ENCODE results near the gene VAV2. TPM values are rescaled to one million over a fixed set of nuclear protein-coding genes. Genes with fewer than 3 reads are reported as not detected.

The VAV2 gene
- total RNA-seq, 1 donor from 2014 or later, result 24.4 TPM

DNA sequence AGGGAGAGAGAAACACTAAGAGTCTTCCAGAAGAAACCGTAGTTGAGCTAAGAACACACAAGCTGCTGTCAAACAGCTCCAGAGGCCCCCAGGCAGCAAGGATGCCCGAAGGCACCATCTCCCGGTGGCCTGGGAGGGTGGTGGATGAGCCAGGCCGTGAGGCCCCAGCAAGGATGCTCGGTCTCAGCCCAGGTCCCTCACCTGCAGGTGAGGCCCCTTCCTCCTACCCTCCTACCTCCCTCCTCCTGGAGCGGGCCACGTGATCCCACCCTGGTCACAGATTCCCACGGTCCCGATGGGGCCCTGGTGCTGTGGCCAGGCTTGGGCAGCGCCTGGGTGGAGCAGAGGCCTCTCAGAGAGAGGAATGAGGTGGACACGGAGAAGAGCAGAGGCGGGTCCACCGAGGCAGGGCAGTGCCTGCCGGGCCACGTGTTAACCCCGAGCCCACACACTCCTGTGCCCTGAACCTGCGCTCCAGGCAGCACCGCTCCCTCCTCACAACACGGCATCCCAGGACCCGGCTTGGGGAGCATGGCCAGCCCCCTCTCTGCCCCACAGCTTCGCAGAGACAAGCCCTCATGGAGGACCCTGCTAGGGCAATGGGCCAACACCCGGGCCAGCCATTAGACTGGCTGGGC is 158.6 kb downstream of the VAV2 start:
- peaks cover 3% of the 10 kb centered on the region for H3K36me3 Mint-ChIP-seq (ENCODE audit: unreplicated experiment)
- TF ChIP-seq, protein P1, sequence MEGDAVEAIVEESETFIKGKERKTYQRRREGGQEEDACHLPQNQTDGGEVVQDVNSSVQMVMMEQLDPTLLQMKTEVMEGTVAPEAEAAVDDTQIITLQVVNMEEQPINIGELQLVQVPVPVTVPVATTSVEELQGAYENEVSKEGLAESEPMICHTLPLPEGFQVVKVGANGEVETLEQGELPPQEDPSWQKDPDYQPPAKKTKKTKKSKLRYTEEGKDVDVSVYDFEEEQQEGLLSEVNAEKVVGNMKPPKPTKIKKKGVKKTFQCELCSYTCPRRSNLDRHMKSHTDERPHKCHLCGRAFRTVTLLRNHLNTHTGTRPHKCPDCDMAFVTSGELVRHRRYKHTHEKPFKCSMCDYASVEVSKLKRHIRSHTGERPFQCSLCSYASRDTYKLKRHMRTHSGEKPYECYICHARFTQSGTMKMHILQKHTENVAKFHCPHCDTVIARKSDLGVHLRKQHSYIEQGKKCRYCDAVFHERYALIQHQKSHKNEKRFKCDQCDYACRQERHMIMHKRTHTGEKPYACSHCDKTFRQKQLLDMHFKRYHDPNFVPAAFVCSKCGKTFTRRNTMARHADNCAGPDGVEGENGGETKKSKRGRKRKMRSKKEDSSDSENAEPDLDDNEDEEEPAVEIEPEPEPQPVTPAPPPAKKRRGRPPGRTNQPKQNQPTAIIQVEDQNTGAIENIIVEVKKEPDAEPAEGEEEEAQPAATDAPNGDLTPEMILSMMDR (IDR thresholded peaks at IDR 0.05), result no peak
- no peak for DNase-seq (ENCODE audit: extremely low spot score, unreplicated experiment)
- H3K27ac Mint-ChIP-seq (ENCODE audit: unreplicated experiment), result no peak overlapping the region
- H3K4me3 Mint-ChIP-seq (ENCODE audit: unreplicated experiment), result no peak overlapping the region
- H3K27me3 Mint-ChIP-seq (ENCODE audit: unreplicated experiment), result no peaks in the 10 kb centered on the region
- H3K9me3 Mint-ChIP-seq (ENCODE audit: unreplicated experiment), result no peaks in the 10 kb centered on the region
- H3K4me1 Mint-ChIP-seq (ENCODE audit: unreplicated experiment), result peaks cover 3% of the 10 kb centered on the region

DNA sequence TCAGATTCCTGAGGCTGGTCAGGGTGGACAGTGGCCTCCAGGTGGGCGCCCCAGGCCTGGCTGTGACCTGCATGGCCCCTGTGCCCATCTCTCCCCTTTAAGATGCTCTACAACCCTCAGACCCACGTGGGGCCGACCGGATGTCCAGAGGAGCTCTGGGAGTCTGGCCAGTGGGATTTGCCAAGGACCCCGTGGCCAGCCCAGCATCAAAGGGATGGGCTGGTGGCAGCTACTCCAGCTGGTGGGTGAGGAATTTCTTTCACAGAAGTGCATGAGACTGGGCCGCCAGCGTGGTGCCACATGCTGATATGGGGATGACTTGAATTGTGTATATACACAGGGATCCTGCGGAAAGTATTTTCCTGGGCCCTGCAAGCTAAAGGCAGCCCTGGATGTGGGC is 159.2 kb downstream of the VAV2 start:
- TF ChIP-seq, protein P1 (IDR thresholded peaks at IDR 0.05), result no peak
- no peaks in the 10 kb centered on the region for H3K9me3 Mint-ChIP-seq (ENCODE audit: unreplicated experiment)
- H3K4me1 Mint-ChIP-seq (ENCODE audit: unreplicated experiment), result peaks cover 3% of the 10 kb centered on the region
- no peak for DNase-seq (ENCODE audit: extremely low spot score, unreplicated experiment)
- H3K27ac Mint-ChIP-seq (ENCODE audit: unreplicated experiment), result no peak overlapping the region
- H3K36me3 Mint-ChIP-seq (ENCODE audit: unreplicated experiment), result peaks cover 3% of the 10 kb centered on the region
- H3K4me3 Mint-ChIP-seq (ENCODE audit: unreplicated experiment), result no peak overlapping the region
- no peaks in the 10 kb centered on the region for H3K27me3 Mint-ChIP-seq (ENCODE audit: unreplicated experiment)

DNA sequence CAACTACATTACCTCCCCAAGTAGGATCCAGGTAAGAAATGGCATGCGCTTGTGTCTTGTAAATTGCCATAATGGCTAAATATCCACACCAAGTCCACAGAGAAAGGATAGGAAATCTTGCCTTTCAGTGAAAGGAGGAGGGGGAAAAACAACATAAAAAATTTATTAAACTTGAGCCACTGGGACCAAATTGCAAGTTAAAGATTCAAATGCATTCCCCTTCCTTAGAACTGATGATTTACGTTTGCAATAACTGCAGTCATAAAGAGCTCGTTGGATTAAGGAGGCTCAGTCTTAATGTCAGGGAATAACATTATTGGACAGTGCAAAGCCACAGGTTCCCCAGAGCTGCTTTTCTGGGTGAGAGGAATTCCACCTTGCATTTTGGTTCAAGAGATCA is 161.4 kb downstream of the VAV2 start:
- no peak for DNase-seq (ENCODE audit: extremely low spot score, unreplicated experiment)
- Mint-ChIP-seq H3K4me3 (ENCODE audit: unreplicated experiment) (no peak overlapping the region), H3K27ac (ENCODE audit: unreplicated experiment) (no peak overlapping the region), H3K9me3 (ENCODE audit: unreplicated experiment) (no peaks in the 10 kb centered on the region), H3K4me1 (ENCODE audit: unreplicated experiment) (peaks cover 11% of the 10 kb centered on the region), H3K27me3 (ENCODE audit: unreplicated experiment) (no peaks in the 10 kb centered on the region), H3K36me3 (ENCODE audit: unreplicated experiment) (peaks cover 3% of the 10 kb centered on the region)
- TF ChIP-seq, protein P1 (IDR thresholded peaks at IDR 0.05), result no peak

DNA sequence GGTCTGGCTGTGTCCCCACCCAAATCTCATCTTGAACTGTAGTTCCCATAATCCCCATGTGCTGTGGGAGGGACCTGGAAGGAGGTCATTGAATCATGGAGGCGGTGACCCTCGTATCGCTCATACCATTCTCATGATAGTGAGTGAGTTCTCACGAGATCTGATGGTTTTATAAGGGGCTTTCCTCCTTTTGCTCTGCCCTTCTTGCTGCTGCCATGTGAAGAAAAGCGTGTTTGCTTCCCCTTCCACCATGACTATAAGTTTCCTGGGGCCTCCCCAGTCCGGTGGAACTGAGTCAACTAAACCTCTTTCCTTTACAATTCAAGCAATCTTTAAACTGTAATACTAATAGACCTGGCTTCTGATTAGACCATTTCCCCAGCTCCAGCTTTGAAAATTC is 161.8 kb downstream of the VAV2 start:
- DNase-seq (ENCODE audit: extremely low spot score, unreplicated experiment), result no peak
- Mint-ChIP-seq H3K36me3 (ENCODE audit: unreplicated experiment) (peaks cover 3% of the 10 kb centered on the region), H3K27me3 (ENCODE audit: unreplicated experiment) (no peaks in the 10 kb centered on the region), H3K27ac (ENCODE audit: unreplicated experiment) (no peak overlapping the region), H3K4me3 (ENCODE audit: unreplicated experiment) (no peak overlapping the region), H3K9me3 (ENCODE audit: unreplicated experiment) (no peaks in the 10 kb centered on the region), H3K4me1 (ENCODE audit: unreplicated experiment) (peaks cover 14% of the 10 kb centered on the region)
- TF ChIP-seq, protein P1 (IDR thresholded peaks at IDR 0.05), result no peak

DNA sequence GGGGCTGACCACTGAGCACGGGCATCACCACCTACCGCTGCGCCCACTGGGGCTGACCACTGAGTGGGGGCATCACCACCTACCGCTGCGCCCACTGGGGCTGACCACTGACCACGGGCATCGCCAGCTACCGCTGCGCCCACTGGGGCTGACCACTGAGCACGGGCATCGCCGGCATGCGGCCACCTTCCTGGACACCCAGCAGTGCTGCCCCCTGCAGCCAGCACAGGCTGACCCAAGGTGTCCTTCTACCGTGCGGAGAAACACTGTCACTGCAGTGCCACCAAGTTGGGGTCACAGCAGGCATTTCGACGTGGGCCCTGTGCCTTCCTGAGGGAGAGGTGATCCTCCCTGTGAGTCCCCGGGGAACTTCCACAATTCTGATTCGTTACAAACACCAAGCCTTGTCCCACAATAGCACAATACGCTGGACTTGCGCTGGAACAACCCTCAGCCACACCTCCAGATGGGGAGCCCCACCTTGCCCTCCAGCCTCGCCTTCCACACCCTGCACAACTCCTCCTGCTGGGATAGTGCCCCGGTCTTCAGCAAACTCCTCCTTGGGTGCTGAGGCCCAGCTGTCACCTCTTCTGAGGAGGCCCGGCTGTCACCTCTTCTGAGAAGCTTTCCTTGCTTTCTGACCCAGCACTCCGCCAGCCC is 163.7 kb downstream of the VAV2 start:
- TF ChIP-seq, protein P1 (IDR thresholded peaks at IDR 0.05), result no peak
- Mint-ChIP-seq H3K9me3 (ENCODE audit: unreplicated experiment) (no peaks in the 10 kb centered on the region), H3K27me3 (ENCODE audit: unreplicated experiment) (no peaks in the 10 kb centered on the region), H3K27ac (ENCODE audit: unreplicated experiment) (no peak overlapping the region), H3K4me1 (ENCODE audit: unreplicated experiment) (peaks cover 11% of the 10 kb centered on the region), H3K4me3 (ENCODE audit: unreplicated experiment) (no peak overlapping the region), H3K36me3 (ENCODE audit: unreplicated experiment) (peaks cover 3% of the 10 kb centered on the region)
- no peak for DNase-seq (ENCODE audit: extremely low spot score, unreplicated experiment)
